Activated CD8-positive, alpha-beta T cell treated with anti-CD3 and anti-CD28 coated beads for 36 hours (primary cell): Measurements from ENCODE around the gene HSD17B3. TPM values are rescaled to one million over a fixed set of nuclear protein-coding genes. Genes with fewer than 3 reads are reported as not detected.

ENCODE experiments used
- ATAC-seq: fragments of 200-7000 bp; cut with Tn5 transposase; one replicate; pipeline ENCODE4 v1.10.0; 2021; ENCODE audit warnings: mild to moderate bottlenecking, moderate library complexity
- CTCF ChIA-PET: fragments of 350-600 bp; sonication (Branson Sonifier 250); formaldehyde crosslinking; loops from one replicate; lab custom pipeline; 2021; ENCODE audit warnings: antibody characterized with exemption; lab: Charles Lee
- POLR2A ChIA-PET: fragments of 350-600 bp; sonication (Branson Sonifier 250); formaldehyde crosslinking; loops from one replicate; lab custom pipeline; 2021; ENCODE audit warnings: antibody characterized with exemption; lab: Charles Lee
- DNase-seq: peaks from one replicate; pipeline ENCODE4 v3.0.0-alpha.2; 2020
- H3K27ac Mint-ChIP-seq: one replicate; pipeline ENCODE4 v1.8.0; 2021; ENCODE audit warnings: mild to moderate bottlenecking, mixed read lengths
- H3K27me3 Mint-ChIP-seq: one replicate; pipeline ENCODE4 v1.8.0; 2021; ENCODE audit warnings: mixed read lengths
- H3K36me3 Mint-ChIP-seq: one replicate; pipeline ENCODE4 v1.8.0; 2021; ENCODE audit warnings: low read depth, mixed read lengths
- H3K4me1 Mint-ChIP-seq: one replicate; pipeline ENCODE4 v1.8.0; 2021; ENCODE audit warnings: low read depth, mixed read lengths
- H3K4me3 Mint-ChIP-seq: one replicate; pipeline ENCODE4 v1.8.0; 2021; ENCODE audit warnings: mild to moderate bottlenecking, moderate library complexity, mixed read lengths
- H3K9me3 Mint-ChIP-seq: one replicate; pipeline ENCODE4 v1.8.0; 2021; ENCODE audit warnings: mixed read lengths
- intact Hi-C: fragments of 100-400 bp; cut with micrococcal nuclease; formaldehyde crosslinking; loops from one replicate; pipeline ENCODE4 v1.10.0; 2022
- total RNA-seq, 2 experiments: library from RNA; stranded (reverse); gene quantifications; one replicate each; pipeline ENCODE4 v1.2.3, GENCODE V29; 2021
- TF ChIP-seq, protein P1 (sequence below): fragments of 200-600 bp; IDR thresholded peaks from one replicate; pipeline ENCODE4 v1.8.0; 2022; ENCODE audit warnings: antibody characterized with exemption, mild to moderate bottlenecking

HSD17B3 gene
- total RNA-seq, 2 experiments from 2014 or later, result not detected

DNA sequence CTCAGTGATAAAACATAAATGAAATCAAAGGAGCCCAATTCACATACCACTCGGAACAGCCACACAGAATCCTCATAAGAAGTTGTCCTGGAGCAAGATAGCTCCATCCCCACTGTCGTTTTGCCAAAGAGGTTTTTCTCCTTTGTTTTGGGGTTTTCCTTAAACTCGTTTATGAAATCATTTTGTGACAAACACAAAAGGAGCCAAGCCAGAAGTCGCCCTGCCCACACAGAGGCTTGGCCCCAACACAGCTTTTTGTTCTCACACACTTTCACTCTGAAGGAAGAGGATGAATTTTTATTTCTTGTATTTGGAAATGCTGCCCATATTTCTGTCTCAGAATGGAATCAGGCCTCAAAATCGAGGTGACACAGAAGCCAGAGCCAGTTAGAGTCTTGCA lies 113.4 kb downstream of the HSD17B3 start:
- ATAC-seq, result no peak
- no peak overlapping the region for H3K27ac Mint-ChIP-seq
- no peak for DNase-seq
- CTCF ChIA-PET, result interaction anchor here (1.1 kb wide), 1 partner anchor 9 kb away, joined by 3 read pairs; no protein-coding TSS in a partner anchor
- peaks cover 20% of the 10 kb centered on the region for H3K27me3 Mint-ChIP-seq
- intact Hi-C loops, result no loop called here
- no peak overlapping the region for H3K4me3 Mint-ChIP-seq
- TF ChIP-seq, protein P1, sequence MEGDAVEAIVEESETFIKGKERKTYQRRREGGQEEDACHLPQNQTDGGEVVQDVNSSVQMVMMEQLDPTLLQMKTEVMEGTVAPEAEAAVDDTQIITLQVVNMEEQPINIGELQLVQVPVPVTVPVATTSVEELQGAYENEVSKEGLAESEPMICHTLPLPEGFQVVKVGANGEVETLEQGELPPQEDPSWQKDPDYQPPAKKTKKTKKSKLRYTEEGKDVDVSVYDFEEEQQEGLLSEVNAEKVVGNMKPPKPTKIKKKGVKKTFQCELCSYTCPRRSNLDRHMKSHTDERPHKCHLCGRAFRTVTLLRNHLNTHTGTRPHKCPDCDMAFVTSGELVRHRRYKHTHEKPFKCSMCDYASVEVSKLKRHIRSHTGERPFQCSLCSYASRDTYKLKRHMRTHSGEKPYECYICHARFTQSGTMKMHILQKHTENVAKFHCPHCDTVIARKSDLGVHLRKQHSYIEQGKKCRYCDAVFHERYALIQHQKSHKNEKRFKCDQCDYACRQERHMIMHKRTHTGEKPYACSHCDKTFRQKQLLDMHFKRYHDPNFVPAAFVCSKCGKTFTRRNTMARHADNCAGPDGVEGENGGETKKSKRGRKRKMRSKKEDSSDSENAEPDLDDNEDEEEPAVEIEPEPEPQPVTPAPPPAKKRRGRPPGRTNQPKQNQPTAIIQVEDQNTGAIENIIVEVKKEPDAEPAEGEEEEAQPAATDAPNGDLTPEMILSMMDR, result no peak
- no peaks in the 10 kb centered on the region for H3K4me1 Mint-ChIP-seq
- POLR2A ChIA-PET, result no interaction called here
- H3K36me3 Mint-ChIP-seq, result no peaks in the 10 kb centered on the region
- peaks cover 16% of the 10 kb centered on the region for H3K9me3 Mint-ChIP-seq

DNA sequence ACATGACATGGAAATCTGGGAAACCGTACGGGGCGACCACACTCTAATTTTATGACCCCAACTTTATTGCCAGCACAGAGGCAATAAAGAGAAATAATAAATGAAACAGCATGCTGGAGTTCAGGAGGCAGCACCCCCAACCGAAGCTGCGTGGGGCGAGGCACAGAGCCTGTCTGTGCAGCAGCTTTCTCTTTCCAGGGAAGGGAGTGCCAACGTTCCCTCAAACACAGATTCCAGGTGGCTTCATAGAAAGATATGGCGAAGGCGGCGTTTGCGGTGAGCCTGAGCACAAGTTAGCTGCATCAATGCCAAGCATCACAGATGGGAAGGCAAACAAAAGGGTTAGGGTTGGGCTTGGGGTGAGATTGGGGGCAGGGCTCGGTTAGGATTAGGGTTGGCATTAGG lies 114.8 kb downstream of the HSD17B3 start:
- TF ChIP-seq, protein P1, result no peak
- Mint-ChIP-seq H3K4me1 (no peaks in the 10 kb centered on the region), H3K4me3 (no peak overlapping the region), H3K9me3 (peaks cover 16% of the 10 kb centered on the region), H3K27me3 (peaks cover 30% of the 10 kb centered on the region), H3K36me3 (no peaks in the 10 kb centered on the region), H3K27ac (no peak overlapping the region)
- intact Hi-C loops, result no loop called here
- DNase-seq (no peak), ATAC-seq (no peak)
- POLR2A ChIA-PET, result no interaction called here
- CTCF ChIA-PET, result no interaction called here

DNA sequence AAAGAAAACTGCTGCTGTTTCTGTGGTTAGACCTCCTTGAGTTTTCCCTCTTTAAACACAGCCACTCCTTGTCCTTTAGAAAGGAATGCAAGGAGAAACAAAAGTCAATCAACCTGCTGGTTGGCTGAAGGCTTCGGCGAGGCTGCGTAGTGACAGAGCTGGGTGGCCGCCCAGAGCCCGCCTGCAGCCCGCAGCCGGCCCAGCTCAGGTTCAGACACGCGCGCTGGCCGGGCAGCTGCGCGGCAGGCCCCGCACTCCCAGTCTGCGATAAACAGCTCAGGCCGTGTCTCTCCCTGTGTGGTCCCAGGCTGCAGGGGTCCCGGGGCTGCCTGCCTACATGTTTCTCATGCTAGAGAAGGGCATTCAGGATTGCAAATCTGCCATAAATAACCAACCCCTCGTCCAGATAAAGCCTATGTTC lies 115.4 kb downstream of the HSD17B3 start:
- DNase-seq (no peak), ATAC-seq (no peak)
- ChIA-PET CTCF (no interaction called here), POLR2A (no interaction called here)
- Mint-ChIP-seq H3K4me1 (no peaks in the 10 kb centered on the region), H3K36me3 (no peaks in the 10 kb centered on the region), H3K27ac (no peak overlapping the region), H3K4me3 (no peak overlapping the region), H3K9me3 (peaks cover 16% of the 10 kb centered on the region), H3K27me3 (peaks cover 28% of the 10 kb centered on the region)
- intact Hi-C loops, result no loop called here
- TF ChIP-seq, protein P1, result no peak

DNA sequence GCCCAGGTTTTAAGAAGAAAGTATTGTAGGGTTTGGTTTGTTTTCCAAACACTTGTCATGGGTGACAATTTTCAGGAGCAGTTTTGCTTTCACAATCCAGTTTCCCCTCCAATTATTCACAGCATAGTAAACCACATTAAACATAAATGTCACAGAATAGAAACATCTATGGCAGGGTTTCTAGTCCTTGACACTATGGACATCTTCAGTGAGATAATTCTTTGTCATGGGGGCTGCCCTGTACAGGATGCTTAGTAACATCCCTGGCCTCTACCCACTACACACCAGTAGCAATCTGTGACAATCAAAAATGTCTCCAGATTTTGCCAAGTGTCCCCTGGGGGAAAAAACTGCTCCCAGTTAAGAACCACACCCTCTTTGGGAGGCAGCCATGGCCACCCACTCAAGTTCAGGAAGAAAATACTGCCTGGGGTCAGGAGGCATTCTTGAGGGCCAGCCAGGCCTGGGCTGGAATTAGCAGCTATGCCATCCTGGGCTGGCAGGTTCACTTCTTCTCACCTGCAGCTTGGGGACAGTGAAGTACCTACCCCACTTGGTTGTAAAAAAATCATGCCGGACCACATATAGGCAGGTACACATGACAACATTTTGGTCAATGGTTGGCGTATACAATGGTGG lies 116.3 kb downstream of the HSD17B3 start:
- H3K4me3 Mint-ChIP-seq, result no peak overlapping the region
- POLR2A ChIA-PET, result no interaction called here
- H3K27ac Mint-ChIP-seq, result no peak overlapping the region
- TF ChIP-seq, protein P1, result no peak
- no peak for DNase-seq
- H3K4me1 Mint-ChIP-seq, result no peaks in the 10 kb centered on the region
- no peaks in the 10 kb centered on the region for H3K36me3 Mint-ChIP-seq
- ATAC-seq, result no peak
- CTCF ChIA-PET, result interaction anchor here (1.8 kb wide), 1 partner anchor 32 kb away, joined by 4 read pairs; no protein-coding TSS in a partner anchor
- H3K27me3 Mint-ChIP-seq, result peaks cover 32% of the 10 kb centered on the region
- H3K9me3 Mint-ChIP-seq, result peaks cover 11% of the 10 kb centered on the region
- intact Hi-C loops, result no loop called here

Other genes starting within 250 kb of the HSD17B3 start
- 1 to 10 TPM; 2.2 to 2.6 TPM for gene SLC35D2, start 81.5 kb upstream of the HSD17B3 start, total RNA-seq
- 10 to 100 TPM; 29.3 to 30.1 TPM for gene ZNF367, start 116.2 kb upstream of the HSD17B3 start, total RNA-seq
- 1 to 10 TPM; 7.0 to 8.3 TPM for gene HABP4, start 148.0 kb upstream of the HSD17B3 start, total RNA-seq